CD14-positive monocyte (primary cell): Measurements from ENCODE around the gene SPATA32. TPM values are rescaled to one million over a fixed set of nuclear protein-coding genes. Genes with fewer than 3 reads are reported as not detected.
A peak's percentile ranks its signal among the peaks of the same experiment; 100 is the strongest.

Experiments used
- DNase-seq, 3 donors: peaks; one replicate each; pipeline ENCODE4 v3.0.0-alpha.2; 2011 to 2022
- H2AFZ ChIP-seq: 2 replicates; pipeline ENCODE4 v1.6.0; 2012; ENCODE audit warnings: mild to moderate bottlenecking, low read depth, low read length, inconsistent platforms; ENCODE audit not compliant: insufficient read depth, poor library complexity, severe bottlenecking
- H3K27ac ChIP-seq, 2 donors: 1 replicate in 1 of 2; 2 replicates in 1 of 2; pipeline ENCODE4 v1.5.1; 2012 to 2013; ENCODE audit warnings: low read length in 2 of 2, control low read depth in 1 of 2, inconsistent platforms in 1 of 2, low read depth in 1 of 2, mild to moderate bottlenecking in 1 of 2
- H3K27me3 ChIP-seq, 2 donors: one replicate each; pipeline versions ENCODE4 v1.6.0 to v1.6.1; 2011 to 2013; ENCODE audit warnings: low read length in 2 of 2; ENCODE audit not compliant: control insufficient read depth in 2 of 2, insufficient read depth in 2 of 2
- H3K36me3 ChIP-seq, 2 donors: replicated peaks in 1 of 2; 1 replicate in 1 of 2; 2 replicates in 1 of 2; pipeline versions ENCODE4 v1.5.1 to v1.6.1; 2012 to 2013; ENCODE audit warnings: low read length in 2 of 2, control low read depth in 1 of 2, inconsistent platforms in 1 of 2, mild to moderate bottlenecking in 1 of 2; ENCODE audit not compliant: insufficient read depth in 2 of 2, control insufficient read depth in 1 of 2
- H3K4me1 ChIP-seq, 2 donors: 1 replicate in 1 of 2; 2 replicates in 1 of 2; pipeline versions ENCODE4 v1.5.1 to v1.6.1; 2012 to 2013; ENCODE audit warnings: low read length in 2 of 2, control low read depth in 1 of 2, inconsistent platforms in 1 of 2, mild to moderate bottlenecking in 1 of 2, moderate library complexity in 1 of 2; ENCODE audit not compliant: insufficient read depth in 2 of 2, control insufficient read depth in 1 of 2
- H3K4me2 ChIP-seq: replicated peaks from 2 replicates; pipeline ENCODE3; 2012; ENCODE audit warnings: low read length, moderate library complexity, mild to moderate bottlenecking; ENCODE audit not compliant: poor library complexity, severe bottlenecking; ENCODE audit errors: extremely low read depth
- H3K4me3 ChIP-seq, 3 experiments: fragments of 200-600 bp in 1 of 3; sonication (generic) in 1 of 3; replicated peaks in 1 of 3; 1 replicate in 2 of 3; 2 replicates in 1 of 3; pipeline ENCODE4 v1.5.1; 2011 to 2013; ENCODE audit warnings: low read length in 3 of 3, mild to moderate bottlenecking in 3 of 3, control low read depth in 2 of 3, low read depth in 2 of 3, inconsistent platforms in 1 of 3, moderate library complexity in 1 of 3
- H3K79me2 ChIP-seq: 2 replicates; pipeline ENCODE4 v1.6.0; 2012; ENCODE audit warnings: mild to moderate bottlenecking, control low read depth, inconsistent platforms, low read length, moderate library complexity; ENCODE audit not compliant: insufficient read depth
- H3K9ac ChIP-seq: 2 replicates; pipeline ENCODE4 v1.6.0; 2017; ENCODE audit warnings: low read length, mild to moderate bottlenecking; ENCODE audit not compliant: insufficient read depth, poor library complexity, severe bottlenecking
- H3K9me3 ChIP-seq, 2 donors: replicated peaks in 1 of 2; 1 replicate in 1 of 2; 2 replicates in 1 of 2; pipeline versions ENCODE4 v1.5.1 to v1.6.1; 2012 to 2013; ENCODE audit warnings: low read length in 2 of 2, control low read depth in 1 of 2; ENCODE audit not compliant: control insufficient read depth in 1 of 2, insufficient read depth in 1 of 2
- H4K20me1 ChIP-seq: 2 replicates; pipeline ENCODE4 v1.6.0; 2012; ENCODE audit warnings: mild to moderate bottlenecking, low read length, control low read depth, moderate library complexity; ENCODE audit not compliant: insufficient read depth
- H3K27ac Mint-ChIP-seq, 7 donors: one replicate each; pipeline ENCODE4 v1.8.0; 2020; ENCODE audit warnings: mild to moderate bottlenecking in 7 of 7, mixed read lengths in 7 of 7, moderate library complexity in 6 of 7, inconsistent platforms in 2 of 7
- H3K27me3 Mint-ChIP-seq, 3 donors: one replicate each; pipeline ENCODE4 v1.8.0; 2021 to 2022; ENCODE audit warnings: low read depth in 3 of 3, mild to moderate bottlenecking in 3 of 3, mixed read lengths in 3 of 3, moderate library complexity in 3 of 3, inconsistent platforms in 1 of 3
- H3K36me3 Mint-ChIP-seq, 2 donors: one replicate each; pipeline ENCODE4 v1.8.0; 2020; ENCODE audit warnings: mixed read lengths in 2 of 2, inconsistent platforms in 1 of 2, mild to moderate bottlenecking in 1 of 2
- H3K4me1 Mint-ChIP-seq: one replicate; pipeline ENCODE4 v1.8.0; 2020; ENCODE audit warnings: mild to moderate bottlenecking, mixed read lengths
- H3K4me3 Mint-ChIP-seq, 2 donors: one replicate each; pipeline ENCODE4 v1.8.0; 2020; ENCODE audit warnings: mild to moderate bottlenecking in 2 of 2, mixed read lengths in 2 of 2, moderate library complexity in 1 of 2
- H3K9me3 Mint-ChIP-seq, 7 donors: one replicate each; pipeline ENCODE4 v1.8.0; 2020 to 2022; ENCODE audit warnings: mixed read lengths in 7 of 7, mild to moderate bottlenecking in 6 of 7, moderate library complexity in 6 of 7, inconsistent platforms in 2 of 7
- WGBS: methylation state at CpG from one replicate; pipeline ENCODE4 v1.1.5; 2013; ENCODE audit warnings: missing lambda C conversion rate; ENCODE audit not compliant: insufficient coverage; 5-methylcytosine and 5-hydroxymethylcytosine counted together
- intact Hi-C, 2 donors: fragments of 100-400 bp; cut with micrococcal nuclease; formaldehyde crosslinking; loops; one replicate each; pipeline versions ENCODE4 v1.15.0 to v1.15.1; 2023
- polyA plus RNA-seq, 3 donors: library from polyadenylated mRNA; depleted of rRNA in 1 of 3; unstranded in 2 of 3; stranded (reverse) in 1 of 3; fragments of 300-500 nt in 2 of 3; fragments of >200 nt in 1 of 3; fragmentation: Illumina TruSeq in 2 of 3; gene quantifications; 1 replicate in 2 of 3; 2 replicates in 1 of 3; pipeline ENCODE4 v1.2.3, GENCODE V29; 2012 to 2021
- TF ChIP-seq, protein P1 (sequence below): fragments of 200-600 bp; IDR thresholded peaks from one replicate; pipeline ENCODE4 v1.8.0; 2022; ENCODE audit warnings: antibody characterized with exemption, mild to moderate bottlenecking

SPATA32 gene
- polyA plus RNA-seq, 3 donors, result not detected

- Histone ChIP-seq H4K20me1 (peaks cover 47% of the 10 kb centered on the region), H3K9ac (no peak overlapping the region), H3K36me3 (no peaks in the 10 kb centered on the region), H3K27me3 (no peaks in the 10 kb centered on the region), H2AFZ (no peak overlapping the region), H3K4me2 (no peak overlapping the region), H3K4me3 (peak overlapping the region in 1 of 3 experiments; percentile 31), H3K4me1 (peaks cover 88 to 98% of the 10 kb centered on the region in 2 donors), H3K9me3 (no peaks in the 10 kb centered on the region), H3K79me2 (peaks cover 77% of the 10 kb centered on the region), H3K27ac (peak overlapping the region; percentile 47 to 83)
- Mint-ChIP-seq H3K36me3 (peaks cover 24 to 42% of the 10 kb centered on the region in 2 donors), H3K4me3 (no peak overlapping the region), H3K4me1 (peaks cover 95% of the 10 kb centered on the region), H3K9me3 (peaks cover 0 to 2% (median 0%) of the 10 kb centered on the region in 7 donors), H3K27ac (peak overlapping the region; percentile 86 to 94 (median 91)), H3K27me3 (no peaks in the 10 kb centered on the region)
- no CpG with 5 or more reads among the region's 1 CpG for WGBS
- no peak for DNase-seq
- intact Hi-C loops, result no loop called here
- TF ChIP-seq, protein P1, sequence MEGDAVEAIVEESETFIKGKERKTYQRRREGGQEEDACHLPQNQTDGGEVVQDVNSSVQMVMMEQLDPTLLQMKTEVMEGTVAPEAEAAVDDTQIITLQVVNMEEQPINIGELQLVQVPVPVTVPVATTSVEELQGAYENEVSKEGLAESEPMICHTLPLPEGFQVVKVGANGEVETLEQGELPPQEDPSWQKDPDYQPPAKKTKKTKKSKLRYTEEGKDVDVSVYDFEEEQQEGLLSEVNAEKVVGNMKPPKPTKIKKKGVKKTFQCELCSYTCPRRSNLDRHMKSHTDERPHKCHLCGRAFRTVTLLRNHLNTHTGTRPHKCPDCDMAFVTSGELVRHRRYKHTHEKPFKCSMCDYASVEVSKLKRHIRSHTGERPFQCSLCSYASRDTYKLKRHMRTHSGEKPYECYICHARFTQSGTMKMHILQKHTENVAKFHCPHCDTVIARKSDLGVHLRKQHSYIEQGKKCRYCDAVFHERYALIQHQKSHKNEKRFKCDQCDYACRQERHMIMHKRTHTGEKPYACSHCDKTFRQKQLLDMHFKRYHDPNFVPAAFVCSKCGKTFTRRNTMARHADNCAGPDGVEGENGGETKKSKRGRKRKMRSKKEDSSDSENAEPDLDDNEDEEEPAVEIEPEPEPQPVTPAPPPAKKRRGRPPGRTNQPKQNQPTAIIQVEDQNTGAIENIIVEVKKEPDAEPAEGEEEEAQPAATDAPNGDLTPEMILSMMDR, result no peak
Measured at GRCh38 chr17:45296833-45297124, 34.9 kb upstream of the SPATA32 start.

- Histone ChIP-seq H3K36me3 (no peaks in the 10 kb centered on the region), H2AFZ (no peak overlapping the region), H3K4me2 (peak overlapping the region; percentile 65), H3K79me2 (peaks cover 72% of the 10 kb centered on the region), H3K27me3 (no peaks in the 10 kb centered on the region), H3K9me3 (no peaks in the 10 kb centered on the region), H3K4me3 (peak overlapping the region in 1 of 3 experiments; percentile 43), H3K9ac (no peak overlapping the region), H3K27ac (peak overlapping the region; percentile 47 to 83), H4K20me1 (peaks cover 45% of the 10 kb centered on the region), H3K4me1 (peaks cover 91 to 98% of the 10 kb centered on the region in 2 donors)
- no peaks in the 10 kb centered on the region for H3K27me3 Mint-ChIP-seq
- intact Hi-C loops, result no loop called here
- H3K9me3 Mint-ChIP-seq, result peaks cover 0 to 2% (median 0%) of the 10 kb centered on the region in 7 donors
- H3K36me3 Mint-ChIP-seq, result peaks cover 24 to 40% of the 10 kb centered on the region in 2 donors
- peaks cover 95% of the 10 kb centered on the region for H3K4me1 Mint-ChIP-seq
- DNase-seq, result peak; percentile 84 to 99 (median 93)
- WGBS, result 39% methylated on average over 5 of the region's 7 CpGs
- peak overlapping the region; percentile 89 to 94 (median 91) for H3K27ac Mint-ChIP-seq
- TF ChIP-seq, protein P1, result no peak
- H3K4me3 Mint-ChIP-seq, result peak overlapping the region in 1 of 2 donors; percentile 51
Measured at GRCh38 chr17:45296003-45296832, 34.3 kb upstream of the SPATA32 start.
